ENCODE results near the gene ACADSB. TPM values are rescaled to one million over a fixed set of nuclear protein-coding genes. Genes with fewer than 3 reads are reported as not detected.

Gene ACADSB
- total RNA-seq, 5 donors from 2014 or later (not counting 1 experiment from before 2014, with no cell fraction given), result 25.3 to 33.8 (median 33.0) TPM

- Histone ChIP-seq H3K9me3 (no peaks in the 10 kb centered on the region), H3K4me1 (ENCODE audit: control insufficient read depth in 1 of 2, extremely low read depth in 1 of 2, insufficient read depth in 2 of 2, low read length in 2 of 2) (peaks cover 0 to 5% of the 10 kb centered on the region in 2 experiments), H3K4me3 (ENCODE audit: control insufficient read depth in 1 of 2, extremely low read depth in 1 of 2, low read length in 1 of 2) (no peak overlapping the region), H3K27ac (ENCODE audit: low read length) (no peak overlapping the region), H3K27me3 (replicated peaks in 1 of 2; ENCODE audit: control insufficient read depth in 2 of 2, extremely low read depth in 1 of 2, insufficient read depth in 2 of 2, low read length in 1 of 2) (no peaks in the 10 kb centered on the region), H3K36me3 (ENCODE audit: control insufficient read depth in 2 of 2, extremely low read depth in 1 of 2, insufficient read depth in 1 of 2, low read length in 1 of 2) (peaks cover 2 to 49% of the 10 kb centered on the region in 2 donors)
- ATAC-seq (replicated peaks in 1 of 4) (no peak), DNase-seq (no peak)
- CTCF ChIA-PET, result interaction anchor here in 1 of 2 donors (0.6 to 1.1 kb wide), 3 partner anchors 16 to 1557 kb away, joined by 3 read pairs; no protein-coding TSS in a partner anchor
- H3K36me3 Mint-ChIP-seq, result peaks cover 31% of the 10 kb centered on the region
- H3K27ac Mint-ChIP-seq, result peak overlapping the region; percentile 16 to 23
- H3K4me1 Mint-ChIP-seq, result peaks cover 42 to 54% (median 53%) of the 10 kb centered on the region in 3 donors
- H3K9me3 Mint-ChIP-seq, result no peaks in the 10 kb centered on the region
- POLR2A ChIA-PET, result interaction anchor here (1.4 to 1.6 kb wide), 2 partner anchors 8 to 9 kb away, joined by 3 to 5 read pairs; partner anchors contain the start of gene IKZF5 (in 1 of the 2)
- H3K4me3 Mint-ChIP-seq, result no peak overlapping the region
- 100% methylated on average over 2 of the region's 3 CpGs for WGBS (ENCODE audit: insufficient coverage)
- no peaks in the 10 kb centered on the region for H3K27me3 Mint-ChIP-seq
Measured at GRCh38 chr10:122998934-122999333, 9.9 kb upstream of the ACADSB start.

GRCh38 chr10:122999347-122999746, 9.5 kb upstream of the ACADSB start:
- Histone ChIP-seq H3K4me3 (ENCODE audit: control insufficient read depth in 1 of 2, extremely low read depth in 1 of 2, low read length in 1 of 2) (no peak overlapping the region), H3K27me3 (replicated peaks in 1 of 2; ENCODE audit: control insufficient read depth in 2 of 2, extremely low read depth in 1 of 2, insufficient read depth in 2 of 2, low read length in 1 of 2) (no peaks in the 10 kb centered on the region), H3K4me1 (ENCODE audit: control insufficient read depth in 1 of 2, extremely low read depth in 1 of 2, insufficient read depth in 2 of 2, low read length in 2 of 2) (peaks cover 0 to 5% of the 10 kb centered on the region in 2 experiments), H3K27ac (ENCODE audit: low read length) (no peak overlapping the region), H3K9me3 (no peaks in the 10 kb centered on the region), H3K36me3 (ENCODE audit: control insufficient read depth in 2 of 2, extremely low read depth in 1 of 2, insufficient read depth in 1 of 2, low read length in 1 of 2) (peaks cover 0 to 45% of the 10 kb centered on the region in 2 donors)
- ATAC-seq (replicated peaks in 1 of 4), result no peak
- ChIA-PET POLR2A (interaction anchor here (1.4 to 1.6 kb wide), 2 partner anchors 8 to 9 kb away, joined by 3 to 5 read pairs; partner anchors contain the start of gene IKZF5 (in 1 of the 2)), CTCF (interaction anchor here in 1 of 2 donors (0.6 to 1.1 kb wide), 3 partner anchors 17 to 1556 kb away, joined by 3 read pairs; no protein-coding TSS in a partner anchor)
- no peaks in the 10 kb centered on the region for H3K9me3 Mint-ChIP-seq
- peak overlapping the region; percentile 16 to 19 for H3K27ac Mint-ChIP-seq
- no peak overlapping the region for H3K4me3 Mint-ChIP-seq
- DNase-seq, result no peak
- H3K4me1 Mint-ChIP-seq, result peaks cover 45 to 57% (median 57%) of the 10 kb centered on the region in 3 donors
- H3K27me3 Mint-ChIP-seq, result no peaks in the 10 kb centered on the region
- H3K36me3 Mint-ChIP-seq, result peaks cover 27% of the 10 kb centered on the region
- WGBS (ENCODE audit: insufficient coverage), result no CpG with 5 or more reads among the region's 3 CpGs

- H3K4me1 ChIP-seq (ENCODE audit: control insufficient read depth in 1 of 2, extremely low read depth in 1 of 2, insufficient read depth in 2 of 2, low read length in 2 of 2), result peaks cover 4 to 5% of the 10 kb centered on the region in 2 experiments
- no peak overlapping the region for H3K27ac ChIP-seq (ENCODE audit: low read length)
- POLR2A ChIA-PET, result no interaction called here
- H3K36me3 Mint-ChIP-seq, result peaks cover 23% of the 10 kb centered on the region
- H3K27me3 Mint-ChIP-seq, result no peaks in the 10 kb centered on the region
- H3K4me3 Mint-ChIP-seq, result no peak overlapping the region
- CTCF ChIA-PET, result interaction anchor here in 1 of 2 donors (1.0 to 1.1 kb wide), 2 partner anchors 17 to 23 kb away, joined by 3 read pairs; no protein-coding TSS in a partner anchor
- no peaks in the 10 kb centered on the region for H3K9me3 ChIP-seq
- H3K4me1 Mint-ChIP-seq, result peaks cover 50 to 63% (median 56%) of the 10 kb centered on the region in 3 donors
- DNase-seq, result no peak
- no peaks in the 10 kb centered on the region for H3K27me3 ChIP-seq (replicated peaks in 1 of 2; ENCODE audit: control insufficient read depth in 2 of 2, extremely low read depth in 1 of 2, insufficient read depth in 2 of 2, low read length in 1 of 2)
- peaks cover 0 to 39% of the 10 kb centered on the region in 2 donors for H3K36me3 ChIP-seq (ENCODE audit: control insufficient read depth in 2 of 2, extremely low read depth in 1 of 2, insufficient read depth in 1 of 2, low read length in 1 of 2)
- peak overlapping the region; percentile 3 to 41 for H3K27ac Mint-ChIP-seq
- no peak for ATAC-seq (replicated peaks in 1 of 4)
- H3K9me3 Mint-ChIP-seq, result no peaks in the 10 kb centered on the region
- no CpG with 5 or more reads among the region's 3 CpGs for WGBS (ENCODE audit: insufficient coverage)
- no peak overlapping the region for H3K4me3 ChIP-seq (ENCODE audit: control insufficient read depth in 1 of 2, extremely low read depth in 1 of 2, low read length in 1 of 2)
Measured at GRCh38 chr10:123000155-123000554, 8.7 kb upstream of the ACADSB start.

GRCh38 chr10:123001370-123001769, 7.4 kb upstream of the ACADSB start:
- Mint-ChIP-seq H3K4me3 (no peak overlapping the region), H3K4me1 (peaks cover 61 to 71% (median 64%) of the 10 kb centered on the region in 3 donors), H3K9me3 (no peaks in the 10 kb centered on the region), H3K27me3 (no peaks in the 10 kb centered on the region), H3K36me3 (peaks cover 19% of the 10 kb centered on the region), H3K27ac (peak overlapping the region in 1 of 2 donors; percentile 49)
- CTCF ChIA-PET, result interaction anchor here in 1 of 2 donors (0.5 to 0.6 kb wide), 2 partner anchors 23 to 42 kb away, joined by 3 to 6 read pairs; no protein-coding TSS in a partner anchor
- no peak for DNase-seq
- Histone ChIP-seq H3K4me3 (ENCODE audit: control insufficient read depth in 1 of 2, extremely low read depth in 1 of 2, low read length in 1 of 2) (no peak overlapping the region), H3K27me3 (replicated peaks in 1 of 2; ENCODE audit: control insufficient read depth in 2 of 2, extremely low read depth in 1 of 2, insufficient read depth in 2 of 2, low read length in 1 of 2) (no peaks in the 10 kb centered on the region), H3K9me3 (no peaks in the 10 kb centered on the region), H3K27ac (ENCODE audit: low read length) (no peak overlapping the region), H3K36me3 (ENCODE audit: control insufficient read depth in 2 of 2, extremely low read depth in 1 of 2, insufficient read depth in 1 of 2, low read length in 1 of 2) (peaks cover 0 to 31% of the 10 kb centered on the region in 2 donors), H3K4me1 (ENCODE audit: control insufficient read depth in 1 of 2, extremely low read depth in 1 of 2, insufficient read depth in 2 of 2, low read length in 2 of 2) (peaks cover 5 to 6% of the 10 kb centered on the region in 2 experiments)
- ATAC-seq (replicated peaks in 1 of 4), result no peak
- POLR2A ChIA-PET, result no interaction called here
- 90% methylated on average over 2 of the region's 2 CpGs for WGBS (ENCODE audit: insufficient coverage)

GRCh38 chr10:123004298-123004697, 4.5 kb upstream of the ACADSB start:
- Mint-ChIP-seq H3K4me3 (no peak overlapping the region), H3K27me3 (no peaks in the 10 kb centered on the region), H3K27ac (no peak overlapping the region), H3K9me3 (no peaks in the 10 kb centered on the region), H3K36me3 (peaks cover 13% of the 10 kb centered on the region), H3K4me1 (peaks cover 70 to 77% (median 76%) of the 10 kb centered on the region in 3 donors)
- ChIA-PET POLR2A (interaction anchor here in 1 of 2 donors (1.1 kb wide), 1 partner anchor 20 kb away, joined by 3 read pairs; no protein-coding TSS in a partner anchor), CTCF (no interaction called here)
- H3K4me1 ChIP-seq (ENCODE audit: control insufficient read depth in 1 of 2, extremely low read depth in 1 of 2, insufficient read depth in 2 of 2, low read length in 2 of 2), result peaks cover 13 to 14% of the 10 kb centered on the region in 2 experiments
- WGBS (ENCODE audit: insufficient coverage), result 83% methylated on average over 1 of the region's 2 CpGs
- H3K9me3 ChIP-seq, result no peaks in the 10 kb centered on the region
- no peak overlapping the region for H3K4me3 ChIP-seq (ENCODE audit: control insufficient read depth in 1 of 2, extremely low read depth in 1 of 2, low read length in 1 of 2)
- peaks cover 0 to 6% of the 10 kb centered on the region in 2 donors for H3K36me3 ChIP-seq (ENCODE audit: control insufficient read depth in 2 of 2, extremely low read depth in 1 of 2, insufficient read depth in 1 of 2, low read length in 1 of 2)
- H3K27me3 ChIP-seq (replicated peaks in 1 of 2; ENCODE audit: control insufficient read depth in 2 of 2, extremely low read depth in 1 of 2, insufficient read depth in 2 of 2, low read length in 1 of 2), result no peaks in the 10 kb centered on the region
- DNase-seq (no peak), ATAC-seq (replicated peaks in 1 of 4) (no peak)
- no peak overlapping the region for H3K27ac ChIP-seq (ENCODE audit: low read length)

GRCh38 chr10:123007558-123008354, 1.1 kb upstream of the ACADSB start:
- POLR2A ChIA-PET, result interaction anchor here (0.6 to 1.6 kb wide), 10 partner anchors 9 to 634 kb away, joined by 3 to 10 read pairs (median 4); partner anchors contain the start of gene PSTK (in 1 of the 2)
- Mint-ChIP-seq H3K36me3 (peaks cover 11% of the 10 kb centered on the region), H3K4me3 (peak overlapping the region; percentile 94 to 99 (median 99)), H3K27ac (peak overlapping the region; percentile 99), H3K4me1 (peaks cover 63 to 67% (median 65%) of the 10 kb centered on the region in 3 donors), H3K27me3 (no peaks in the 10 kb centered on the region), H3K9me3 (no peaks in the 10 kb centered on the region)
- Histone ChIP-seq H3K9me3 (no peaks in the 10 kb centered on the region), H3K4me1 (ENCODE audit: control insufficient read depth in 1 of 2, extremely low read depth in 1 of 2, insufficient read depth in 2 of 2, low read length in 2 of 2) (peaks cover 17 to 19% of the 10 kb centered on the region in 2 experiments), H3K27ac (ENCODE audit: low read length) (peak overlapping the region; percentile 95), H3K27me3 (replicated peaks in 1 of 2; ENCODE audit: control insufficient read depth in 2 of 2, extremely low read depth in 1 of 2, insufficient read depth in 2 of 2, low read length in 1 of 2) (no peaks in the 10 kb centered on the region), H3K36me3 (ENCODE audit: control insufficient read depth in 2 of 2, extremely low read depth in 1 of 2, insufficient read depth in 1 of 2, low read length in 1 of 2) (peaks cover 0 to 4% of the 10 kb centered on the region in 2 donors), H3K4me3 (ENCODE audit: control insufficient read depth in 1 of 2, extremely low read depth in 1 of 2, low read length in 1 of 2) (peak overlapping the region; percentile 77 to 89)
- ATAC-seq (replicated peaks in 1 of 4), result peak in 3 of 4 experiments; percentile 26 to 35 (median 30)
- 1% methylated on average over 19 of the region's 30 CpGs for WGBS (ENCODE audit: insufficient coverage)
- CTCF ChIA-PET, result interaction anchor here in 1 of 2 donors (0.6 to 2.4 kb wide), 5 partner anchors 14 to 29 kb away, joined by 3 to 18 read pairs (median 3); partner anchors contain the start of gene PSTK
- DNase-seq, result peak; percentile 4 to 72 (median 40)
